ENCODE results near the gene MYT1.

The MYT1 gene

GRCh38 chr20:64155258-64156135, 8.8 kb upstream of the MYT1 start:
- DNase-seq = no peak

- DNase-seq = no peak
Measured at GRCh38 chr20:64156136-64156885, 7.9 kb upstream of the MYT1 start.

- no peak for DNase-seq
Measured at GRCh38 chr20:64156886-64157875, 7.1 kb upstream of the MYT1 start.

GRCh38 chr20:64157878-64158277, 6.4 kb upstream of the MYT1 start:
- DNase-seq = no peak

- no peak for DNase-seq
Measured at GRCh38 chr20:64158346-64159285, 5.6 kb upstream of the MYT1 start.

GRCh38 chr20:64159286-64159680, 5.0 kb upstream of the MYT1 start:
- DNase-seq = no peak

- DNase-seq = no peak
Measured at GRCh38 chr20:64159711-64160110, 4.5 kb upstream of the MYT1 start.

- DNase-seq = no peak
Measured at GRCh38 chr20:64160118-64160517, 4.1 kb upstream of the MYT1 start.

- no peak for DNase-seq
Measured at GRCh38 chr20:64160526-64161355, 3.5 kb upstream of the MYT1 start.

- DNase-seq = no peak
Measured at GRCh38 chr20:64161356-64162238, 2.7 kb upstream of the MYT1 start.

GRCh38 chr20:64162239-64162910, 1.9 kb upstream of the MYT1 start:
- no peak for DNase-seq

GRCh38 chr20:64163776-64164122, 503 bp upstream of the MYT1 start:
- DNase-seq = no peak

- no peak for DNase-seq
Measured at GRCh38 chr20:64165866-64166600, 1.8 kb downstream of the MYT1 start.

GRCh38 chr20:64166721-64167615, 2.7 kb downstream of the MYT1 start:
- DNase-seq = no peak

GRCh38 chr20:64167676-64168075, 3.4 kb downstream of the MYT1 start:
- DNase-seq = no peak

- DNase-seq = no peak
Measured at GRCh38 chr20:64168381-64169090, 4.3 kb downstream of the MYT1 start.

- no peak for DNase-seq
Measured at GRCh38 chr20:64169091-64169560, 4.9 kb downstream of the MYT1 start.

Measured in AML-193 (cell line).